Activated CD8-positive, alpha-beta memory T cell treated with anti-CD3 and anti-CD28 coated beads, Interleukin-2, amount 50 U/mL, for 24 hours (primary cell): Measurements from ENCODE around the gene LHX5.

Source experiments
- DNase-seq: peaks from one replicate; pipeline ENCODE4 v3.0.0-alpha.2; 2020; ENCODE audit errors: extremely low read depth

LHX5 gene

GRCh38 chr12:113477842-113478215 lies 6.2 kb upstream of the LHX5 start:
- no peak for DNase-seq

DNA sequence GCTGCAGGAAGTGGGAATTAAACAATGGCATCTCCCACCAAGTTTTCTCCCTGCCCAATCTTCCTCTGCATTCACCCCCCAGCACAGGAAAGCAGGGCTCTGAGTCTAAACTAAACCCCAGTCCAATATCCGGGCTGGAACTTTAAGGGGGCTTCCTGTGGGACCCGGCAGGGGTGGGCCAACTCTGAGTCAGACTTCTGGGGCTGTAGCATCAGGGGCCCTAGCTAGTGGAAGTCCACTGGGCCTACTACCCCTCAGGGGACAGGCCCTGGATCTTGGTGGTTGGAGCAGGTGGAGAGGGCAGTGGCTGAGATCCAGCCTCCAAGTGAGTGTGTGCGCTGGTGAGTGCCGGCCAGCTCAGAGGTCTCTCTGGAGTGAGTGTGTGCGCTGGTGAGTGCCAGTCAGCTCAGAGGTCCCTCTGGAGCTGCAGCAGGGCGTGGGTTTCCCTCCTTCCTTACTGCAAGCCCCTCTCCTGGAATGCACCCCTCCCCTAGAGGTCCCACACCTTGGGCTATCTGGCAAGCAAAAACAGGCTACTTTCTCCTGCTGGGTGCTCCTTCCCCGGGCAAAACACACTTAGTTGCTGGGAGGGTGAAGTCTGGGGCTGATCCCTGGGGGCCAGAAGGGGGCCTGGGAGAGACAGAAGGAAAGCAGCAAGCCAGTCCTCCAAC lies 5.6 kb upstream of the LHX5 start:
- DNase-seq: no peak

DNA sequence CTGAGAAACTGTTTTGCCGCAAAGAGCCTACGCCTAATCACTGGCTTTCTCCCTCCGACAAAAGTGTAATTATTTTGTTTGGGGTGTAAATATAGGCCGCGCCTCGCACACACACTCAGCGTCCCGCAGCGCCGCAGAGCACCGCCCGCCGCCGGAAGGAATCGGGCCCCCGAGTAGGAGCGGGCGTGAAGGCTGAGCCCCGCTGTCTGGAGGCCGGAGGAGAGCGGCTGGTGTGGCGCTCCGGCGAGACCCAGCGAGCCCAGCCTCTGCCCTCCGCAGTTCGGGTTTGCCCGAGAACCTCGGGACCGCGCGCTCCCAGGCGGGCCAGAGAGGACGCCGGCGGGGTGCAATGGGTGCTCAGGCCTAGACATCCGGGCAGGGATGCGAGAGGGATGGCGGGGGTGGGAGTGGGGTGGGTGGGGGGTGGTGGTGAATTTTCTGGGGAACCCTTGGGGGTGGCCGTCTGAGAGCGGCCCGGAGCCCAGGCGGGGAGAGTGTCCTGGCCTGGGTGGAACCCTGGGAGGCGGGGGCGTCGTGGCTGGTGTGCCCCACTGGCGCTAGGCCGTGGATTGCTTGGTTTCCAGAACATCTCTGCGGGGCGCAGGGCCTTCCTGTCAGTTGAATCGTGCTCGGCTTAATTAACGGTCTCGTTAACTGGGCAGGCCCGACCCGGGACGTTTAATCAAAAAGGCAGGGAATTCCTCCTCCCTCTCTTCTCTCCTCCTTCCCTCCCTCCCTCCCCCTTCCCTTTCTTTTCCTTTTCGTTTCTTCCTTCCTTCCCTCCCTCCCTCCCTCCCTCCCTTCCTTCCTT lies 4.7 kb upstream of the LHX5 start:
- DNase-seq: no peak

- no peak for DNase-seq
Observed at GRCh38 chr12:113475451-113476175, 3.9 kb upstream of the LHX5 start.

DNA sequence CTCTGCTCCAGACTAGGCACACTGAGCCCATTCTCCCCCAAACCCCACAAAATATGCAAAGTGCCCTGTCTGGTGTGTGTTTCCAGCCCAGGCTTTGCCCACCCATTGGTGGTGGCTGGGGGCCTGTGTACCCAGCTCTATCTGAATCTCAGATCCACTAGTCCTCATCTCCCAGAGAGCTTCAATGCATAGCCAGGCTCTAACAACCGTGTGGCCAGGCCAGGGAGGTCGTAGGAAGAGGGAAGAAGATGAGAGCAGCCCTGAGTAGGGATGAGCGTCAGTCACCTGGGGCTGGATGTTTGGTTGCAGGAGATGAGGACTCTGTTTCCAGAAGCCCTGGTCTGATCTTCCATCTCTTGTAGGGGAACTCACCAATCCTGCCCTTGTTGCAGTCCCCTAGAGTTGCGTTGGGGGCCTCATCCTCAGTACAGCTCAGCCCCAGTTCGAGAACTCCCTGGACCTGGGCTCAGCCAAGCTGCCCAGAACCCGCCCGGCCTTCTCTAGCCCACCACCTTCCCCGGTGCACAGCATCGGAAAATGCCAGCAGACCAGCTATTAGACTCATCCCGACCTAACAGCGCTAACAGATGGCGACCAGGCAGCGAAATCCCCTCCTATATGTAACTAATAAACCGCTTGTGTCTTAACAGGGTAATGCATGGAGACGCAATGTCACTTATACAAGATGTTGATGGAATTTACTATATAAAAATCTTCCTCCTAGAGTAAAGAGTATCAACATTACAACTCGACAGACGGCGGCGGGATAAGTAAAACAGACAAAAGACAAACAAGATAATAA lies 3.2 kb upstream of the LHX5 start:
- DNase-seq: no peak

GRCh38 chr12:113473942-113474341 lies 2.3 kb upstream of the LHX5 start:
- DNase-seq: no peak

DNA sequence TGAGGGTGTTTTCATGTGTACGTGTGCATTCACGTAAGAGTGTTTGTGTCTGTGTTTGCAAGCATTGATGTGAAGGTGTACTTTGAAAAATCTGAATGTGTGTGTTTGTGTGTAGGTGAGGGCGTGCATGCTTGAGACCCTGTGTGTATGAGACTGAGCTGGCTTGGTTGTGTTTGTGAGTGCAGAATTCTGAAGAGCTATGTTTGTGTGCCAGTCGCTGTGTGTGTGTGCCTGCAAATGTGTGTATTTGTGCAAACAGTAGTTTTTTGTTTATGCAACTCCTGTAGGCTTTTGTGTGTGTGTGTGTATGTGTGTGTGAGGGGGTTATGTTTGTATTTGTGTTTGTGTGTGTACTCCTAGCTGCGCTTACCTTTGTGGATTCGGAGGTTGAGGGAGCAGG lies 1.7 kb upstream of the LHX5 start:
- no peak for DNase-seq

DNA sequence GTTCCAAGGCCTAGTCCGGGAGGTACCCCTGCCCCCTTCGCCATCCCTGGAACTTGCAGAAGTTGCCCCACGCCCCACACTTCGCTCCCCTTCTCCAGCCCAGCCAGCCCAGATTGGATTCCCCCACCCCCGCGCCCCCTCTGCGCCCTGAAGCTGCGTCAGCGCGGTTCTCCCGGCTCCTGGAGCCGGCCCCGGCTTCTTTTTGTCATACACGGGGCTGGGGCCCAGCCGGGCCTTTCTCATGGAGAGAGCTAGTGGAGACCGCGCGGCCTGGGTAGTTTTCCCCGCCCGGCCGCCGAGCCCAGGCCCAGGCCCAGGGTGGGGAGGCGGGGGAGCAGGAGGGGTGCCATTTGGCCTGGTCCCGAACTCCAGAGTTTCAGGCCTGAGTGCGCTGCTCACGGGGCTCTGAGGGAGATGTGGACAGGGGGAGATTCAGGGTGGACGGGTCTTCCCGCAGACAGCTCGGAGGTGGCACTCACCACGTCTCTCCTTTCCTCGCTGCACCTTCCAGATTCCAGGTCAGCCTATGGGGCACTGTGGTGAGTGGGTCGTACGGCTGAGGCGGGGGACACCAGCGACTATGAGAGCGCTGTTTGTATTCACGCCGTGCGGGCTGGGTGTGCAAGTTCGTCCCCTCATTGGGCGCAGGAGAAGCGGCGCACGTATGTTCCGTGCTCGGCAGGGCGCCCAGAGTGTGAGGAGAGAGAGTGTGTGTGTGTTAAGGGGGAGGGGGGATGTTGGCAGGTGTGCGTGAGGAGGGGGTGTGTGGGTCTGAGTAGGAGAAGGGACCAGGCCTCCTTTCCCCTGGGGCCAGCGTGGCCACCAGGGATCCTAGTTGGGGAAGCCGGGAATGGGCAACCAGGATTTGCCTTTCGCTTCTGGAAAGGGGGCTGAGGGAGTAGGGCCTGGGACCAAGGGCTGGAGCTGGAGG lies 785 bp upstream of the LHX5 start:
- no peak for DNase-seq

- DNase-seq: no peak
Observed at GRCh38 chr12:113470871-113471618, 626 bp downstream of the LHX5 start.

DNA sequence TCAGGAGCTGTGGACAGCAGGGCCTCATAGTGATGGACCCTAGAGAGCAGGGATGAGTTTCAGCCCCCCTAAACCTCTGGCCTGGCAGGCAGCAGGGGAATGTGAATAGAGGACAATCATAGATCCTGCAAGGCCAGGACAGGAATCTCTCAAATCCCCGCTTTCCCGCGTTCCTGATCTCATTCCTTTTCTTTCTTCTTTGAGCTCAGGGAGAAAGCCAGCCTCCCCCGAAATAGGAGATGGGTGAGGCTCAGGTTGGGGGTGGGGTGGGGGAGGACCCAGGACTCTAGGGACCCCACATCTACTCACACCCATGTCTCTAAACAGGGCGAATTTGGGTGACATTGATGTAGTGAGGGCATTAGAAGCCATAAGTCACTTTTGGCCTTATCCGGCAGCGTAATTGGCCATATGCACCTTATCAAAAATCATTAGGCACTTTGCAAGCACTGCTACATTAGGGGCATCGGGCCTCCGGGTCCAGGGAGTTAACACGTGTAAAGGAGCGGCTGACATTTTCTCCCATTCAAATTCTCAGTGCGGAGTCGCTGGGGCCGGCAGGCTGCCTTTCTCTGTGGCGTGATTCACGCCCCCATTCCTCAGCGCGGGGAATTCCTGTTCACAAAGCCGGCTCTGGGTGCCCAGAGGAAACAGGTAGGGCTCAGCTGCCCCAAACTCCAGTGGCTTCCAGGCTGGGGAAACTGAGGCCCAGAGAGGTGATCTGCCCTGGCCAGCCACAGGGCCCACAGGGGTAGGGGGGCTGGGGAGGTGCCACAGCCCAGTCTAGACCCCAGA lies 1.5 kb downstream of the LHX5 start:
- no peak for DNase-seq

DNA sequence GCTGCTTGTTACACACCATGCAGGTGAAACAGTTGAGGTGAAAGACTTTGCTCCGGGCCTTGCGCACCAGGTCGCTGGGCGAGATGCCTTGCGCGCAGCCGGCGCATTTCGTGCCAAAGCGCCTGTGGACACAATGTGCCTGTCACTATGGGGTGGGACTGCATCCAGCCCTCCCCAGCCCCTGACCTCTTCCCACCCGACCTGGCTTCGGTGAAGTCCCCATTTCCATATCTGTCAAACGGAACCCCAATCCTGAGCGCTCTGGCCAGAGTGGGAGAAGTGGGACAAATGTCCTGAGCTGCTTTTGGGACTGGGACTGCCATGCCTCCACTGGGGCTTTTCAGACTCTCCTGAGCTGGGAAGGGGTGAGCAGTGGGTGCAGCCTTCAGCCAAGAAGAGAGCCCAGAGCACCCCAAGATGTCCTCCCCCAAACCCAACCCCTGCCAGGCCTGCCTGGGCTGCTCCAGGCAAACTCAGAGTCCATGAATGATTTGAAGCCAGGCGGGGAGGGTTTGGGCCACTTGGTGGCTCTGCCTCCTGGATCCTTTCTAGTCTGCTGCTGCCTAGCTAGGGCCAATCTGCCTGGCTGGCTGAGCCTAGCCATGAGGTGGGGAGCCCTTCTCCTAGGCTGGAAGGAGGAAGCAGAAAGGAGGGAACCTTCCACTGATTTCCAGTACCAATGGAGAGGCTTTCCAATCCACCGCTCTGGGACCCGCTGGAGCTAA lies 2.3 kb downstream of the LHX5 start:
- DNase-seq: no peak

DNA sequence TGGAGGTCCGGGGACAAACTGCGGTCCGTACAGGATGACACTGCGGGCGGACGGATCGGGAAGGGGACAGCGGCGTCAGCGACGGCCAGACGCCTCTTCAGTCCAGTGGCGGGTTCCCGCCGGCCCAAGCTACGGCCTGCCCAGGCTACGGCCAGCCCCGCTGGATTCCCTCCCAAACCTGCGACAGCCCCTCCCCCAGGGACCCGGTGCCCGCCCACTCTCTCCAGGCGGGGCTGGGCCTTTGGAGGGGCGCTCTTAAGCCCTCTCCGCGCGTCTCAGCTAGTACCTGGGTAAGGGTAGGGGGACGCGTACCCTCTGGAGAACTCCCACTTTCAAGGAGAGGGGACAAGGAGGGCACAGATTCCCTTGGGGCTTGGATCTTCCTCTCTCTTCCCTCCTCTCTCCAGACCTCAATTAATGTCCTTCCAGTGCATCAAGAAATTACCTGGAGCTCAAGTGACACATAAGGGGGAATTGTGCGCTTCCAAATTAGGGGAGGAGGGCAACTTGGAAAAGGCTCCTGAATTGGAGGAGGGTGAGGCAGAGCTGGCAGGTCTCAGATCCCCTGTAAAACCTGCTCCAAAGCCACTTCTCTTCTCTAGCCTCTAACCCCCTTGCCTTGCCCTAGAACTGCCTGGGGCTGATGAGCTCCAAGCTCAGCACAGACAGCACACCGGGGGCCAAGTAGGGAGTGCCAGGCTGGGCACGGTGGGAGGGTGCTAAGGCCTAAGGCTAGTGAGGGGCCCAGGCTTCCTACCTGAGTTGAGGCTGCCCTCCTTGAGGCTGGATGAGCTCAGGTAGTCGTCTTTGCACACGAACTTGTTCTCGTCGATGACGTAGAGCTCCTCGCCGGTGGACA lies 3.1 kb downstream of the LHX5 start:
- no peak for DNase-seq

GRCh38 chr12:113467502-113468364 lies 3.9 kb downstream of the LHX5 start:
- DNase-seq: no peak

DNA sequence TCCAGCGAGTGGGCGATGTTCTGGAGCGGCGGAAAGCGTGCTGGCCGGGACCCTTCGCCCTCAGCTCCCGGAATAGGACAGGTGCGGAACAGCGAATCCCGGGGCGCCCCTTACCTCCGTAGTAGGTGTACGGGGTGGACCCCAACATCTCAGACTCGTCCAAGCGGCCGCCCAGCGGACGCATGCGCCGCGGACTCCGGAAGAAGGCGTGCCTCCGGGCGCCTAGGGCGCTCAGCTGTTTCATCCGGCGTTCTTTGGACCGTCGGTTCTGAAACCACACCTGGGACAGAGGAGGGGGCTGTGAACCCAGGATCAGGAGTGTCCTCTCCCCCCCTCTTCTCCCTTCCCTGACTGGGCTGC lies 4.5 kb downstream of the LHX5 start:
- DNase-seq: no peak

DNA sequence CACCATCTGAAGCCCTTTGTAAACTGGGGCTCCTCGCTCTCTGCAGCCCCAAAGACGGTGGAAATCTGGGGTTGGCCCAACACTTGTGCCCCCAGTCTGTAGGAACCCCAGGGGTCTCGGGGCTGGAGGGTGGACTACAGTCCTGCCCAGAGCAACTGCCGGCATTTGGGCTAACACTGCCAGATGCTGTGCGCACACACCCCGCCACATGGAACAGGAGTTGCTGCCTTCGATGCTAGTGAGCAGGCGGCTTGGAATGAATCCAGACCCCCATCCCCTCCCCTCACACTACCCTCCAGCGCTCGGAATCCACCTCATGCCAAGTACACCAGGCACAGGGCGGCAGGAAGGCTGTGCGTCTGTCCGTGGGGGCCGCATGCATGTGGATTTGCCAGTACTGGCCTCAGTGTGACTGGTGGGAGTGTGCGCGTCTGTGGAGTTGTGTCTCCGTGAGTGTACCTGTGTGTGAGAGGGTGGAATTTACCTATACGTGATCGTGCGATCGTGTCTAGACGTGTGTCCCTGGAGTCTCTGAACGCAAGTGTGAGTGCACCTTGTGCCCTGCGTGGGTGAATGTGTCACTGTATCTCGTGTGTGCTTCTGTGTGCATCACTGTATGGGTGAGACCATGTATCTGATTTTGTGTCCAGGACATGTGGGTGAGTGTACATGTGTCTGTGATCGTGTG lies 5.1 kb downstream of the LHX5 start:
- DNase-seq: no peak

DNA sequence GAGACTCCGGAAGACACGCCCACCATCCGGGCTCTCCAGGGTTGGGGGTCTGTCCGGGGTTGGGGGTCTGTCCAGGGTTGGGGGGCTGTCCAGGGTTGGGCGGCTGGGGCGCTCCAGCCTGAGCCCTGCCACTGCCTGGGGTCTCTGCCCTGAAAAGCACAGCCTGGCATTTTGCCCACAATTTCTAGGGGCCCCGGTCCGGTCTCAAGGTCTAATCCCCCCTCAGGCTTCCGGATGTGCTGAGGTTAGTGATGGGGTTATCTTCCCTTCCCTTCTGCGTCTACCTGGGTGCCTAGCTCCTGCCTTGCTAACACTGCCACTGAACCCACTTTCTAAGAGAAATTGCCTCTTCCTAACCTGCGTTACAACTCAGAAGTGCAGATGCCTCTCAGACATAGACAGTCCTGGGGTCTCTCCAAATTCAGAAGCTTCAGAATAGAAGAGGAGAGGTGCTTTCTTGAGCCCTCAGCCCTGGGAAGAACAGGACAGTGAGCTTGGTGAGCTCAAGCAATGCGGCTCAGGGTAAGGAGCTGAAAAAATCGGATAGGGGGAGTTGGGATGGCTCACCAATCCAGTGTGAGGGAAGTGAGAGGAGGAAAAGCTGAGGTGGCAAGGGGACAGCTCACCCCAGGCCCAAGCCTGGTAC lies 5.7 kb downstream of the LHX5 start:
- DNase-seq: no peak
